ACC112 (cell line): ENCODE data around the gene ANKRD18B.
A peak's percentile ranks its signal among the peaks of the same experiment; 100 is the strongest.
"Not testable (repeated sequence)": the region's sequence is repeated elsewhere in the genome, so short reads cannot be mapped to it uniquely, and the experiment has no call there.

Experiments
- H2AFZ ChIP-seq: fragments of 200-600 bp; sonication (generic); one replicate; pipeline ENCODE4 v1.6.0; 2017; ENCODE audit warnings: antibody characterized with exemption, low read length; ENCODE audit not compliant: unreplicated experiment
- H3K27ac ChIP-seq: fragments of 200-600 bp; sonication (generic); 2 replicates; pipeline ENCODE4 v1.5.1; 2014; ENCODE audit warnings: low read depth, mild to moderate bottlenecking, antibody characterized with exemption, low read length, moderate library complexity
- H3K27me3 ChIP-seq: fragments of 200-600 bp; sonication (generic); 2 replicates; pipeline ENCODE4 v1.6.1; 2014; ENCODE audit warnings: mild to moderate bottlenecking, antibody characterized with exemption, low read length, moderate library complexity, mixed read lengths; ENCODE audit not compliant: insufficient read depth
- H3K36me3 ChIP-seq: fragments of 200-600 bp; sonication (generic); 2 replicates; pipeline ENCODE4 v1.6.1; 2016; ENCODE audit warnings: mild to moderate bottlenecking, antibody characterized with exemption, low read length, moderate library complexity, mixed read lengths; ENCODE audit not compliant: insufficient read depth
- H3K4me1 ChIP-seq: fragments of 200-600 bp; sonication (generic); one replicate; pipeline ENCODE4 v1.6.1; 2016; ENCODE audit warnings: low read length, mixed read lengths; ENCODE audit not compliant: insufficient read depth, unreplicated experiment, control insufficient read depth
- H3K4me3 ChIP-seq: fragments of 200-600 bp; sonication (generic); 2 replicates; pipeline ENCODE4 v1.5.1; 2014; ENCODE audit warnings: mild to moderate bottlenecking, low read depth, low read length
- H3K79me2 ChIP-seq: fragments of 200-600 bp; sonication (generic); one replicate; pipeline ENCODE4 v1.6.0; 2016; ENCODE audit warnings: low read length; ENCODE audit not compliant: control insufficient read depth, unreplicated experiment, insufficient read depth

Gene ANKRD18B

DNA sequence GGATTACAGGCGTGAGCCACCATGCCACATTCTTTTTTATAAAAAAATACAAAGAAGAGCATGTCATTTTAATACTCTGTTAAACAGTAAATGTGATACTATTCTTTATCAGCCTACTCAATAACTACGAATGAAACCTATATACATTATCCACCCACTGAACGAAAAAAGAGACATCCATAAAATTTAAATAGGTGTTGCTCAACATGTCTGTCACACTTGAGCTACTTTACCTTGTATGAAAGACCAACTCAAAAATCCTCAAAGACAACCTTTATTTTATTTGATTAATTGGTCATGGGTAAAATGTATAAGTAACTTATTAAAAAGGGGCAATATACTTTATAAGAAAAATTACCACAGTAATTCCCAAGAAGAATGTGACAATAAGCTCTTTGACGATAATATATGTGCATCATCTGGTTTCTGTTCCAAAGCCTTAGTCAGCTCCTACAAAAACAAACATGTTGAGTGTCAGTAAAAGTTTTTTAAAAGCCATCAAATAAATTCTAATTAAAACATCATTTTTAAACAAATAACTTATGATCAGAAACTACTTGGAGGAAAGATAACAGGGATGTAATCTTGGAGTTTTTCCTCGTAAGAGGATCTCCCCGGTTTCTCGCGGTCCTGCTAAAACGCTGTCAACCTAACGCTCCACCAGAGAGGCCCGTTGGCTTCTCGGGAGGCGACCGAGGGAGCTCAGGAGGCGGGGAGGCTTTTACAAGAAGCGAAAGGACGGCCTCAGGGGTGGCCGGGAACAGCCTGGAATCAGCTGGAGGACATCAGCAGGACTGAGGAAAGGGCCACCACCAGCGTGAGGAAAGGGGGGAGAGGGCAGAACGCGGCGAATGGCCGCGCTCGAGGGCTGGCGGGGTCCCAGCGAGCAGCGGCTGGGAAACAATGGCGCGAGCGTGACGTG, 13.5 kb upstream of the ANKRD18B start:
- Histone ChIP-seq H3K4me3 (peak overlapping the region; percentile 96), H3K36me3 (no peaks in the 10 kb centered on the region), H3K27ac (peak overlapping the region; percentile 94), H3K27me3 (no peaks in the 10 kb centered on the region), H2AFZ (peak overlapping the region; percentile 90), H3K79me2 (no peaks in the 10 kb centered on the region), H3K4me1 (peaks cover 15% of the 10 kb centered on the region)

- Histone ChIP-seq H3K27ac (peak overlapping the region; percentile 94), H3K4me1 (peaks cover 10% of the 10 kb centered on the region), H3K4me3 (peak overlapping the region; percentile 96), H2AFZ (peak overlapping the region; percentile 90)
- not testable (repeated sequence) for H3K27me3 ChIP-seq, H3K79me2 ChIP-seq, H3K36me3 ChIP-seq
Measured at GRCh38 chr9:33511184-33511517, 12.9 kb upstream of the ANKRD18B start.

- not testable (repeated sequence) for H3K4me3 ChIP-seq, H2AFZ ChIP-seq, H3K27me3 ChIP-seq
Measured at GRCh38 chr9:33512535-33512934, 11.5 kb upstream of the ANKRD18B start.

GRCh38 chr9:33515342-33515995, 8.6 kb upstream of the ANKRD18B start:
- H3K27ac ChIP-seq, H3K79me2 ChIP-seq, H3K4me1 ChIP-seq, H3K4me3 ChIP-seq, H2AFZ ChIP-seq, H3K27me3 ChIP-seq, H3K36me3 ChIP-seq: not testable (repeated sequence)

More at GRCh38 chr9:33512535-33512934, 11.5 kb upstream of the ANKRD18B start:
- H3K79me2 ChIP-seq, H3K27ac ChIP-seq, H3K4me1 ChIP-seq, H3K36me3 ChIP-seq: not testable (repeated sequence)

DNA sequence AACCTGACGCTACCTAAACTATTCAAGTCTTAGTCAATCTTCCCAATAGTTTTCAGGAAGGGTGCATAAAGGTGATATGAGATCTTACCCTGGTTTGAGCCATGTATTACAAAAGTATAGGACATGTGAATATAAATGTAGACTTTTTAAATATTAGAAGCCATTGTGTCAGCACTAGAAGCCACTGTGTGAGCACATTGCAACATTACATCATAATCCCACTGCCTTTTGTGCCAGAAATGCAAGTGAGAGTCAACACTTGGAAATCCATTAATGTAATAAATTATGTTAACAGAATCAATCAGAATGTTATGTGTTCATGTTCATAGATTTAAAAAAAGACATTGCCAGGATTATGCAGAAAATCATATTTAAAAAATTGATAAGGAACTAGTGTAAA, 7.7 kb upstream of the ANKRD18B start:
- H3K27me3 ChIP-seq, H3K4me1 ChIP-seq, H2AFZ ChIP-seq, H3K36me3 ChIP-seq, H3K4me3 ChIP-seq, H3K79me2 ChIP-seq, H3K27ac ChIP-seq: not testable (repeated sequence)

- Histone ChIP-seq H3K27me3 (no peaks in the 10 kb centered on the region), H2AFZ (no peak overlapping the region), H3K27ac (no peak overlapping the region), H3K36me3 (no peaks in the 10 kb centered on the region), H3K4me3 (no peak overlapping the region), H3K4me1 (peaks cover 6% of the 10 kb centered on the region), H3K79me2 (no peaks in the 10 kb centered on the region)
Measured at GRCh38 chr9:33517373-33517772, 6.7 kb upstream of the ANKRD18B start.

DNA sequence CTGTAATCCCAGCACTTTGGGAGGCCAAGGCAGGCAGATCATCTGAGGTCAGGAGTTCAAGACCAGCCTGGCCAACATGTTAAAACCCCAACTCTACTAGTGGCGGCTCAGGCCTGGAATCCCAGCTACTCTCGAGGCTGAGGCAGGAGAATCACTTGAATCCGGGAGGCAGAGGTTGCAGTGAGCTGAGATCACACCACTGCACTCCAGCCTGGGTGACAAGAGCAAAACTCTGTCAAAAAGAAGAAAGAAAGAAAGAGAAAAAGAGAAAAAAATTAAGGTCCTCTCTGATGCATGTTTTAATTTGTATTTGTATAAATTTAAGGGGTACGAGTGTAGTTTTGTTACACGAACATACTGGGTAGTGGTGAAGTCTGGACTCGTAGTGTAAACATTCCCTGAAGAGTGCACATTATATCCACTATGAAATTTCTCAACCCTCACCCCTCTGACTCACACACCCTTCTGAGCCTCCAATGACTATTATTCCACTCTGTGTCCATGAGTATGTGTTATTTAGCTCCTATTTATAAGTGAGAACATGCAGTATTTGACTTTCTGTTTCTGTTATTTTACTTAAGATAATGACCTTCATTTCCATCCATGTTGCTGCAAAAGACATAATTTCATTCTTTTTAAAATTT, 6.0 kb upstream of the ANKRD18B start:
- H3K27ac ChIP-seq = 0 out of 2 replicates have a peak overlapping the region, but pooled peaks have one; percentile 16
- not testable (repeated sequence) for H3K27me3 ChIP-seq, H3K36me3 ChIP-seq

DNA sequence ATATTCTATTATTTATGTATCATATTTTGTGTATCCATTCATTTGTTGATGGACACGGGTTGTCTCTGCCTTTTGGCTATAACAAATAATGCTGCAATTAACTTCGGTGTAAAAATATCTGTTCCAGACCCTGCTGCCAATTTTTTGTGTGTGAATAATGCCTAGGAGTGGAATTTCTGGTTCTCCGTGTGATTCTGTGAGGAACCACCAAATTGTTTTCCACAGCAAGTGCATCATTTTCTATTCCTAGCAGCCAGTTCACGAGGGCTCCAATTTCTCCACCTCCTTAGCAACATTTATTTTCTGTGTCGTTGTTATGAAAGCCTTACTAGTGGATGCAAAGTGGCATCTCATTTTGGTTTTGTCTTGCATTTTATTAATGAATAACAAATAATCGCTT, 2.2 kb upstream of the ANKRD18B start:
- H3K4me1 ChIP-seq, H3K27me3 ChIP-seq, H3K27ac ChIP-seq, H2AFZ ChIP-seq, H3K79me2 ChIP-seq, H3K4me3 ChIP-seq, H3K36me3 ChIP-seq: not testable (repeated sequence)

More for the DNA sequence above, 6.0 kb upstream of the ANKRD18B start:
- H3K4me3 ChIP-seq, H2AFZ ChIP-seq, H3K4me1 ChIP-seq, H3K79me2 ChIP-seq: not testable (repeated sequence)

GRCh38 chr9:33524306-33524947, 376 bp downstream of the ANKRD18B start:
- peak overlapping the region; percentile 94 for H3K4me3 ChIP-seq
- H2AFZ ChIP-seq = peak overlapping the region; percentile 92
- H3K27me3 ChIP-seq = peaks cover 7% of the 10 kb centered on the region; the same call in 1 of the 2 replicates
- no peaks in the 10 kb centered on the region for H3K79me2 ChIP-seq
- no peaks in the 10 kb centered on the region for H3K4me1 ChIP-seq
- no peaks in the 10 kb centered on the region for H3K36me3 ChIP-seq
- H3K27ac ChIP-seq = no peak overlapping the region

- not testable (repeated sequence) for H3K36me3 ChIP-seq, H3K79me2 ChIP-seq, H3K27me3 ChIP-seq, H3K4me1 ChIP-seq, H2AFZ ChIP-seq, H3K4me3 ChIP-seq, H3K27ac ChIP-seq
Measured at GRCh38 chr9:33528069-33528468, 4.0 kb downstream of the ANKRD18B start.
